Cardiac muscle cell (in vitro differentiated cells and primary cell): Measurements from ENCODE around the gene TTC22. TPM values are rescaled to one million over a fixed set of nuclear protein-coding genes. Genes with fewer than 3 reads are reported as not detected.

Experiments used
- DNase-seq, 2 donors: peaks; one replicate each; pipeline versions ENCODE4 v3.0.0 to v3.0.0-alpha.2; 2010 to 2017; ENCODE audit warnings: low read depth in 1 of 2, low spot score in 1 of 2
- H3K27ac ChIP-seq: fragments of 200-600 bp; sonication (generic); 2 replicates; pipeline ENCODE4 v1.5.1; 2016
- H3K27me3 ChIP-seq: fragments of 200-600 bp; sonication (generic); 2 replicates; pipeline ENCODE4 v1.6.0; 2016; ENCODE audit warnings: control low read depth
- H3K36me3 ChIP-seq: fragments of 200-600 bp; sonication (generic); 2 replicates; pipeline ENCODE4 v1.5.1; 2016; ENCODE audit warnings: control low read depth
- H3K4me1 ChIP-seq: fragments of 200-600 bp; sonication (generic); 2 replicates; pipeline ENCODE4 v1.8.1; 2017; ENCODE audit warnings: low read depth, mild to moderate bottlenecking, mixed run types
- H3K4me3 ChIP-seq: fragments of 200-600 bp; sonication (generic); 2 replicates; pipeline ENCODE4 v1.5.1; 2016; ENCODE audit warnings: mild to moderate bottlenecking
- H3K9me3 ChIP-seq: fragments of 200-600 bp; sonication (generic); 2 replicates; pipeline ENCODE4 v1.5.1; 2017; ENCODE audit warnings: low read depth, mild to moderate bottlenecking, control low read depth
- CTCF ChIP-seq: IDR thresholded peaks from 2 replicates; pipeline ENCODE4 v1.5.1; 2012; ENCODE audit warnings: low read depth, mild to moderate bottlenecking, low read length
- polyA plus RNA-seq: library from polyadenylated mRNA; unstranded; fragments of >200 nt; fragmentation: Nextera tagmentation; extraction: Ambion mirVana; gene quantifications from 2 replicates; pipeline ENCODE4 v1.2.1, GENCODE V29; 2016
- total RNA-seq: library from RNA; depleted of rRNA; stranded (reverse); fragments of >200 nt; gene quantifications from 2 replicates; pipeline ENCODE4 v1.2.3, GENCODE V29; 2016

TTC22 gene
- total and polyA plus RNA-seq, 2 experiments from 2014 or later: not detected

GRCh38 chr1:54848134-54848948 lies 47.2 kb upstream of the TTC22 start:
- Histone ChIP-seq H3K36me3 (peaks cover 34% of the 10 kb centered on the region), H3K9me3 (no peaks in the 10 kb centered on the region), H3K27ac (no peak overlapping the region), H3K4me1 (no peaks in the 10 kb centered on the region), H3K4me3 (no peak overlapping the region), H3K27me3 (no peaks in the 10 kb centered on the region)
- no peak for TF ChIP-seq CTCF
- DNase-seq: no peak

GRCh38 chr1:54846716-54847284 lies 45.7 kb upstream of the TTC22 start:
- Histone ChIP-seq H3K27ac (no peak overlapping the region), H3K36me3 (peaks cover 23% of the 10 kb centered on the region), H3K27me3 (no peaks in the 10 kb centered on the region), H3K4me1 (no peaks in the 10 kb centered on the region), H3K9me3 (no peaks in the 10 kb centered on the region), H3K4me3 (no peak overlapping the region)
- no peak for DNase-seq
- no peak for TF ChIP-seq CTCF

- Histone ChIP-seq H3K4me3 (no peak overlapping the region), H3K27ac (no peak overlapping the region), H3K36me3 (peaks cover 21% of the 10 kb centered on the region), H3K27me3 (no peaks in the 10 kb centered on the region), H3K4me1 (no peaks in the 10 kb centered on the region), H3K9me3 (no peaks in the 10 kb centered on the region)
- TF ChIP-seq CTCF: no peak
- DNase-seq: no peak
These were observed 45.2 kb upstream of the TTC22 start for GRCh38 chr1:54846301-54846700.

GRCh38 chr1:54845772-54846171 lies 44.6 kb upstream of the TTC22 start:
- Histone ChIP-seq H3K36me3 (peaks cover 16% of the 10 kb centered on the region), H3K4me1 (no peaks in the 10 kb centered on the region), H3K27me3 (no peaks in the 10 kb centered on the region), H3K9me3 (no peaks in the 10 kb centered on the region), H3K4me3 (no peak overlapping the region), H3K27ac (no peak overlapping the region)
- no peak for TF ChIP-seq CTCF
- DNase-seq: no peak

GRCh38 chr1:54844564-54844963 lies 43.4 kb upstream of the TTC22 start:
- Histone ChIP-seq H3K36me3 (peaks cover 6% of the 10 kb centered on the region), H3K9me3 (no peaks in the 10 kb centered on the region), H3K27ac (no peak overlapping the region), H3K4me1 (no peaks in the 10 kb centered on the region), H3K4me3 (no peak overlapping the region), H3K27me3 (no peaks in the 10 kb centered on the region)
- TF ChIP-seq CTCF: no peak
- no peak for DNase-seq
